ENCODE data around the gene ATP10A. TPM values are rescaled to one million over a fixed set of nuclear protein-coding genes. Genes with fewer than 3 reads are reported as not detected.
"Not testable (repeated sequence)": the region's sequence is repeated elsewhere in the genome, so short reads cannot be mapped to it uniquely, and the experiment has no call there.

The ATP10A gene
- total RNA-seq, 1 donor from 2014 or later: 60.2 TPM

DNA sequence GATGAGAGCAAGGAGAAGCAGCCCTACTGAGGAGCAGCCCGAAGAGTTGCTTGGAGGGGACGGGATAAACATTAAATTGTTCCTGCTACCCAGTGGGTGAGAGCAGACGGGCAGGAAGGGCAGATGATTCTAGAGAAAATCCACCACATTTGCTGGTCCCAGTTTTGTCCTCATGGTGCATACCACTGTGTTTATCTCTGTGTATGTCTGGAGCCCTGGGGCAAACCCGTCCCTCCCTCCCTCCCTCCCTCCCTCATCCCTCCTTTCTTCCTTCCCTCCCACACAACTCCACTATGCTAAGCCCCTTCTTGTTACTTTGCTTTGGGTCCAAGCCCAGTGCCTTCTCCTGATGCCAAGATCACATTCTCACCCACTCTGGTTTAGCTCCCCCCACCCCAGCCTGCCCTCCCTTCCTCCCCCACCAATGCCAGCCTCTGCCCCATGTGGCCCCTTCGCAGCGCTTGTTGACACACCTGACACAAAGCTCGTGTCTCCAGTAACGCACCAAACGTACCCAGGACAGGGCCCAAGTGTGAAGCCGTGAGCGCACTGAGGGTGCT lies 194.8 kb downstream of the ATP10A start:
- intact Hi-C loops (cut with micrococcal nuclease): no loop called here

DNA sequence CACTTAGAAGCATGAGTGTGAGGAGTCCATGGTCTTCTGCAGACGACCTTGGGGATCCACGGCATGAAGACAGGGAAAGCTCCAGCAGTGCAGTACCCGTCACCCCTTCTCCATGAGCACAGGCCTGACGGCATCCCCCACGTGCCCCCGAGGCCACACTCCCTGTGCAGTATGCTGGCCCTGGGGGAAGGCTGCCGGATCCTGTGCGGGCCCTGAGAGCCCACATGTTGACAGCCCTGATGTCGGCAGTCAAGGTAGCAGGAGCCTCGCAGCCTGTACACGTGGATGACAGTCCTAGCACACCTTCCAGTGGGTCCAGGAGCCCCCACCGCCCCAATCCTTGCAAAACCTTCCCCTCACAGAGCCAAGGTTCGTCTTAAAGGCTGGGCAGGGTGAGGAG lies 195.3 kb downstream of the ATP10A start:
- intact Hi-C loops (cut with micrococcal nuclease): no loop called here

DNA sequence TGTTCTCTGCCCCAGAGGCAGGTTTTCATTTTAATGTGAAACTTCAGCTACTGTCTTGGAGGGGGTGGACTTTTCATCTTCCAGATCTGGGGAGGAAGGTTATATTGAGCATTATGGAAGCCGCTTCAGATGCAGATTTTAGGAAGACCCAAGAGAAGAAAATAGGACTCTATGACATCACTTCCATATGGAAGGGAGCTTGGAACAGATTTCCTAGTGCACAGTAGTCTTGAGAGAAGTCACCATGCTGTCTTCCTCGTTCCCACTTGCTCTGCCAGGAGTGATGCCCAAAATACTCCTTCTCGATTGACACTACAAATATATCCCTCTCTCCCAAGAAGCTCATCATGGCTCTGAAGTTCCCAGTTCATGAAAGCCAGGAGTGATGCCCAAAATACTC lies 197.2 kb downstream of the ATP10A start:
- intact Hi-C loops (cut with micrococcal nuclease): no loop called here

DNA sequence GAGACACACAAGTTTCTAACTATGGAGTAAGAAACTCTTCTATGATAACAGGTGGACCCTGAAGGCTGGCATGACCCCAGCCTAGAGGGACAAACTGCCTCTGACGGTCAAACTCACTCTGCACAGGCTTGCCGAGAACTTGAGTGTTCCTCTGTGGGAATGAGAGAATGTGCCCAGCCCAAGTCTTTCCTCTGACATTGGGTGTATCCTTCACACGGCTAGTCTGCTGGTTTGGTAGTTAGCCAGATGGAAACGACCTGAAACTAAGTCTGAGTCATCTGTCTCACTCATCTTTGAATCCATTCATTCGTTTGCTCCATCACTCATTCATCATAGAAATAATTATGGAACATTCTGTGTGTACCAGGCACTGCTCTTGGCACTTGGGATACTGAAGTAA lies 198.4 kb downstream of the ATP10A start:
- intact Hi-C loops (cut with micrococcal nuclease): no loop called here

DNA sequence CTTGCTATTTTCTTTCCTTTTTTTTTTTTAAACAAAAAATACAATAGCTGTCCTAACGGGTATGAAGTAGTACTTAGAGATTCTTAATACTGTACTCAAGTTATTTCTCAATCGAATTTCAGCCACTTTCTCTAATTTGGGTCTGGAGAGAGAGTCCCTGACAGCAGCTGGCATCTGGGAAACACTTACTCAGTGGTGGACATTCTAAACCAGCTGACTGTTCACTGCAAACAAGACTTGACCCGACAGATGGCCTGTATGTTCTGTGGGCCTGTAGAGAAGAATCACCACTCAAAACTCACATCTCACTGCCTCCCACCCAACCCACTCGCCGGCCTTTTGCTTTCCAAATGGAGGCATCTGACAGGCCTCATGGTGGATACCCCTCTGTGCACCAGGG lies 199.6 kb downstream of the ATP10A start:
- intact Hi-C loops (cut with micrococcal nuclease): no loop called here

DNA sequence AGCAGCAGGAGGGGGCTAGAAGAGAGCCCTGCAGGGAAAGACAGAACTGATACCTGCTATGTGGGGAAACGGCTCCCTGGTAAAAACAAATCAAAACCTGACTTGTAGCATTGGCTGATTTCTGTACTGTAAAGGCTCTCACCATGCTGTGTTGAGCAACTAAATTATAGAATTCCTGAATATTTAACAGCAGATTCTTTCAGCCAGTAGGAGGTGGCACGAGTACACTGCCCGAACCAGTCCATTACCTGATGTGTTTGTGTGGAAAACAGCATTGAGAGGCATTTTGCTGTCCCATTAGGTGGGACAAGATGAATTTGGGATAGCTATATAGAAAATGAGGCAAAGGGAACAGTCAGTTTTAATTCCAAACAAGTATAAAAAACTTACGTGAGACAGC lies 201.2 kb downstream of the ATP10A start:
- intact Hi-C loops (cut with micrococcal nuclease): no loop called here

DNA sequence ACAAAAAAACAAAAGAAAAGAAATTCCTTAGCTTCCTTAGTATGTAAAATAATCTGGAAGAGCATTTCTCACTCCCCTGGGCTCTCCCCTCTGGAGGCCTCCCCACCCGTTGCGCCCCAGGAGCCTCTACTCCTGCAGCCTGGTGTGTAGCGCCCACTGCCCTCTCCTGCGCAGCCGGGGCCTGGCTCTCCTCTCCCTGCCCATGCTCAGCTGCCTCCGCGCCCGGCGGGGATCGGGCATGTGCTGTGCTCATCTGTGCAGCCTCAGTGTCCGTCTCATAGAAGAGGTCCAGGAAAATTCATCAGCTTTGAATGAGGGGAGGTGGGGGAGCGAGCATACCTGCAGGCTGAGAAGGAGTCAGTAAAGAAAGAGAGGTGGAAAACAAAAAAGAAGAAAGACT lies 203.9 kb downstream of the ATP10A start:
- intact Hi-C loops (cut with micrococcal nuclease): no loop called here

DNA sequence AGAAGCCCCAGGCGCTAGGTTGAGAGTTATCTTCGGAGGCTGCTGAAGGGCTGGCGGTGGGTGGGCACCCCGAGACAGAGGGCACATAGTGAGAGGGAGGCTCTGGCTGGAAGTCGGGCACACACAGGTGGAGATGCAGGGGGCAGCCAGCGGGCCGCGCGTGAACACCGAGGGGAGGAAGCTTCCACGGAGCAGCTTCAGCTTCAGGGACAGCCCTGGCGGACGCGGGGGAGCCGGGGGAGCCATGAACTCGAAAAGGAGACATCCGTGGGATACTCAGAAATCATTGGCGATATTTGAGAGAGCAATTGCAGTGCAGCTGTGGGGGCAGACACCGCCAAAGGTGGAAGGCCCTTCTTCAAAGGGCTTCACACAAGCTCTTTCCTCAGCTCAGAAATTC lies 204.6 kb downstream of the ATP10A start:
- intact Hi-C loops (cut with micrococcal nuclease): no loop called here

DNA sequence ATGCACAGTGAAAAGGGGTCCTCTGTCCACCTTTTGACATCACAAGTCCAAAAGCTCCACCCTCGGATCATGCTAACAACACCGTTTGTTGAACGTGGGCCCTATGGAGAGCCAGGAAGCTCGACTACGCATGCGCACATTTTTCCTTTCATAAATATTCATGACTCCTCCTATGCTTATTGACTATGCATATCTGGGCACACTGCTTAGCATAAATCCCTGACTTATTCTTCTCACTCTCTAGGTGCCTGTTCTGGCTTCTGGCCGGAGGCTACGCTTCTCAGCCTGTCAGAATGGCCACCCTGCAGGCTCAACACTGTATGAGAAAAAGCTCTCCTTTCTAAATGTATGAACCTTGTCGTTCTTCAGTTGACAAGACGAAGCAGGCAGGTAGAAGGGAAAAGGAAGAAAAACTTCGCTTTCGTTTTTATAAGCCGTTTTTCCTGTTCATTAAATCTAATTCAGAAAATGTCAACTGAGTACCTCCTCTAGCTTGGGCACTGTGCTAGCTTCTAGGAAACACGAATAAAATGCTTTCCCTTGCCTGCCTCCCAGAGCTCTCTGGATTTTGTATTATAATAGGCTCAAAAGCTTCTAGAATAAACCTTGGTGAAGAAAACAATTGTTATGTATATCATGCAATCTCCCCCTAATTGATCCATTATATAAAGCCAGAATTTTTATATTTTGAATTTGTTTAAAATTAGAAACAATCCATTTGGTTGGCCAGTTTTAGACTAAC lies 207.7 kb downstream of the ATP10A start:
- intact Hi-C loops (cut with micrococcal nuclease): no loop called here

DNA sequence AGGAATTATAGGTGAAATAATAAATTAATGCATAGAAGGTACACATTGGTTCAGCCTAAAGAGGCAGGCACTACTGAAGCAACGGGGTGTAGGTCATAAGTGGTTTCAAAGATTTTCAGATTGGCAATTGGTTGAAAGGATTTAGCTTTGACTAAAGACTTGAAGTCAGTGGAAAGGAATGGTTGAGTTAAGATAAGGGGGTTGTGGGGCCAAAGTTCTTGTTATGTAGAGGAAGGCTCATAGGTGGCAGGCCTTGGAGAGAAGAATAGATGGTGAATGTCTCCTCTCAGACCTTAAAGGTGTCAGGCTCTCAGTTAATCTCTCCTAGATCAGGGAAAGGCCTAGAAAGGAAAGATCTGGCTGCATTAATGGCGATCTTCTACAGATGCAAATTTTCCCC lies 209.8 kb downstream of the ATP10A start:
- intact Hi-C loops (cut with micrococcal nuclease): no loop called here

DNA sequence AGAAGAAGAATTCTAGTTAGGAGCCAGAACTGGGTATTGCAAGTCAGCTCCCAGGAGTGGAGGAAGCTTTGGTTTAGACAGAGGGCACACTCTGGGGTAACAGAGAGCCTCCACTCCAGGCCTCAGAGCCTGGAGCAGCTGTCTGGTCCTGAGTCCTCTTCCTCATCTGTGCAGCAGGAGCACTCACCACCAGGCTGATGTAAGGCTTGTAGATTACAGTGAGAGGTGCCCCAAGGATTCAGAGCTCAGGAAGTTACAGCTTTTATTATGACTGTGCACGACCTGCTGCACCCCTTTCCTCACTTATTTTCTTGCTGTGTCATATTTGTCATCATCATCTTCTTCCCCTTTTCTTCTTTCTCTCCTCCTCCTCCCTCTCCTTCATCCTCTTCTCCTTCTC lies 210.4 kb downstream of the ATP10A start:
- intact Hi-C loops (cut with micrococcal nuclease): no loop called here

DNA sequence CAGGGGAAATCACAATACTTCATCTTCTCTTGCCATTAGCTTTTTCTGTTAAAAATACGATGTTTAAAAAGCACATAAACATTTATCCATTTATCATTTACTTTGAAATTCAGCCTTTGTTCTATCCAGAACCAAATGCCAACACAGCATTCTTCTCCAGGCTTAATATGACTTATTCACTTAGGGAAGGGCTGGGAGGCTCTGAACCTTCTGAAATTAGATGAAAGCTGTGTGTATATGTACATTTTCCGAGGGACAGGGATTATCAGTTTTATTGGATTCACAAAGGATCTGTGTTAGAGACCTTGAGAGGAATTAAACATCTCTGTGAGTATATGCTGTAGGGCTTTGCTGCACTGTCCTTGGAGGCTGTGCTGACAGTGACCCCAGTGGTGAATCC lies 213.7 kb downstream of the ATP10A start:
- intact Hi-C loops (cut with micrococcal nuclease): no loop called here

DNA sequence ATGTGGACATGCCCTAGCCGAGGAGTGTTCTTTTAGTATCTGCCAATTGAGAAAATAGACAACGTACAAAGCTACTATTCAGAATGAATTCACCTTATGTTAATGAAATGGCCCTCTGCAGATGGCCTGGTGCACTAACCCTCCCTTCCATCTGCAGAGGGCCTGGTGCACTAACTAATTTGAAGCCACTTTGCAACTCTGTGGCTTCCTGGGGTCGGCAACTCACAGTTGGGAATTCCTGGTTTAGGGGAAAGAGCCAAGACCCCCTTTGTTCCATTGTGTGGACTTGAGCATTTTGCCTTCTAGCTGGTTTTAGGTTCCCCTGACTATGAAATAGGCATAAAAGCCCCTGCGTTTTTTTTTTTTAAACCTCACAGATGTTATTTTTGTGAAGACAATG lies 220.0 kb downstream of the ATP10A start:
- intact Hi-C loops (cut with micrococcal nuclease): no loop called here

DNA sequence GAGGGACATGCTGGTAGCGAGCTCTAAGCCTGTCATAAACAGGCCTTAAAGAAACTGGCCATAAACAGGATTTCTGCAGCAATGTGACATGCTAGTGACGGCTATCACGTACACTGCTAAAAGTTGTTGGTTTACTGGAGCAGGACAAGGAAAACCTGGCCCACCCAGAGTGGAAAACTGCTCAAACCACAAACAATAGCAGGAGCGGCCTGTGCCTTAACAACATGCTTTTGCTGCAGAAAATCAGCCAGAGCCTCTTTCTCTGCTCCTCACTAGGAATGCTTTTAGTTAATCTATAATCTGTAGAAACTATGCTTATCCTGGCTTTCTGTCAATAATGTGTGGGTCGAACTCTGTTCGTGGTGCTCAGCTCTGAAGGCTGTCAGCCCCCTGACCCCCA lies 221.4 kb downstream of the ATP10A start:
- intact Hi-C loops (cut with micrococcal nuclease): no loop called here

DNA sequence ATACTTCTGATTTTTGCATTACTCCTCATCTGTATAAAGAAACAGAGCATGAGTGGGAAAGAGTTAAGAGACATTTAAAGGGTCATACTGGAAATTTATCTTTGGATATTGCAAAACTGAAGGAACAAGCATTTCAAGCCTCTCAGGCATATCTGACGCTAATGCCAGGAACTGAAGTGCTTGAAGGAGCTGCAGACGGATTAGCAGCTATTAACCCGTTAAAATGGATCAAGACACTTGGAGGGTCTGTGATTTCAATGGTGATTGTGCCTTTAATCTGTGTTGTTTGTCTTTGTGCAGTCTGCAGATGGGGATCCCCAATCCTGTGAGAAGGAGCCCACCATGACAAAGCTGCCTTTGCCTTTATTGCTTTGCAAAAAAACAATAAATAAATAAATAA lies 221.8 kb downstream of the ATP10A start:
- intact Hi-C loops (cut with micrococcal nuclease): no loop called here

DNA sequence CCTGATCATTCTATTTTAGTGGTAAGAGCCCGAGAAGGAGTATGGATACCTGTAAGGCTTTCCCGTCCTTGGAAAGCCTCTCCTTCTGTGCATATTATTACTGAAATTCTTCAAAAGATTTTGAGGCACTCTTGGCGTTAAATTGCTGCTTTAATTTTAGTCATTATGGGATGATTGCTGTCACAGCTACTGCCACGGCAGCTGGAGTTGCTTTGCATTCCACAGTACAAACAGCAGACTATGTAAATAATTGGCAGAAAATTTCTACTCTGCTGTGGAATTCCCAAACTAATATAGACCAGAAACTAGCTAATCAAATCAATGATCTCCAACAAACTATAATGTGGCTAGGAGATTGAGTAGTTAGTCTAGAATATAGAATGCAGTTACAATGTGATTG lies 222.2 kb downstream of the ATP10A start:
- intact Hi-C loops (cut with micrococcal nuclease): not testable (repeated sequence)

DNA sequence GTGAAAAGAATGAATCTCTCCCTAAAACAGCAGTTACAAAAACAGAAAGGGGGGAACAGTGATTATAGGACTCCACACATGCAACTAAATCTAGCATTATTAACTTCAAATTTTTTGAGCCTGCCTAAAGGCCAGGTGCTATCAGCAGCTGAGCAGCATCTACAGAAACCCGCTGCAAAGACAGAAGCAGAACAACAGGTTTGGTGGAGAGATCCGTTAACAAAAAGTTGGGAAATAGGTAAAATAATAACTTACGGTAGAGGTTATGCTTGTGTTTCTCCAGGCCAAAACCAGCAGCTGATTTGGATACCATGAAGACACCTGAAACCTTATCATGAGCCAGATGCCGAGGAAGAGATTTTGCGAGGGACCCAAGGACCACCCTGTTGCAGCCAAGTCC lies 222.7 kb downstream of the ATP10A start:
- intact Hi-C loops (cut with micrococcal nuclease): no loop called here

DNA sequence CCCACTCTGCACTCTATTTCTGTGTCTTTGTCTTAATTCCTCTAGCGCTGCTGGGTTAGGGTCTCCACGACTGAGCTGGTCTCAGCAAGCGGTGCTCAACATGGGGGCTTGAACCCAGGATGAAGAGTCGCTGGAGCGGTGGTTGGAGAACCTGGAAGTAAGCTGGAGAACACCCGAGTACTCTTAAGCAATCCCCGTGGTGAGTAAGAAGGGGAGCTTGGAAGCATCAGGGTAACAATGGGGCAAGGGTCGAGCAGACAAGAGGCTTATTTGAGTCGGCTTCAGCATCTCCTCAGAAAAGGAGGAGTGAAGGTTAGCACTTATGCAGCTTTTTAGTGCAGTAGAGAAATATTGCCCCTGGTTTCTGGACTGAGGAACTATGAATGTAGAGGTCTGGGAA lies 226.6 kb downstream of the ATP10A start:
- intact Hi-C loops (cut with micrococcal nuclease): not testable (repeated sequence)

DNA sequence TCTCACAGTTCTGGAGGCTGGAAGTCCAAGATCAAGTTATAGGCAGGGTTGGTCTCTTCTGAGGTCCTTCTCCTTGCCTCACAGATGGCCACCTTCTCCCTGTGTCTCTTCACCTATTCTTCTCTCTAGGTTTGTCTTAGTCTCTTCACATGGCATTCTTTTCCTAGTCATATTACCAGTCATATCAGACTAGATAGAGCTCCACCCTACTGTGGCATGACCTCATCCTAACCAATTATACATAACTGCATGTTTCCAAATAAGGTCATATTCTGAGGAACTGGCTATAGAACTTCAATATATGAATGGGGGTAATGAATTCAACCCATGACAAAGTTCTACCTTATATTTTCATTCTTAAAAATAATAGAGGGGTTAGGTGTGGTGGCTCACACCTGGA lies 227.9 kb downstream of the ATP10A start:
- intact Hi-C loops (cut with micrococcal nuclease): no loop called here

DNA sequence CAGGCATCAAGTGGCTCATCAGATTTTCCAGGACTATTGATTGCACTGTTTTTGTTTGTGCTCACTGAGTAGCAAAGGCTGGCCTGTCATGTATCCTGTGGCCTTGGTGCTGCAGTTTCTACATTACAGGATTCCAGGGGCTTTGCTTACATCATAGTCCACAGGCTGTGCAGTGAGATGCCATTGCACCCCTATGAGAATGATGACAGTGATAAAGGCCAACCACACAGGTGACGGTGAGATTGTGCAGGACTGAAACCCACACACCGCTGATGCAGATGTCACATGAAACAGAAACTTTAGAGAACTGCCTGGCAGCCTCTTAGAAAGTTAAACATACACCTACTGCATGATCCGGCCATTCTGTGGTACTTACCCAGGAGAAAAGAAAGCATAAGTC lies 229.3 kb downstream of the ATP10A start:
- intact Hi-C loops (cut with micrococcal nuclease): no loop called here

DNA sequence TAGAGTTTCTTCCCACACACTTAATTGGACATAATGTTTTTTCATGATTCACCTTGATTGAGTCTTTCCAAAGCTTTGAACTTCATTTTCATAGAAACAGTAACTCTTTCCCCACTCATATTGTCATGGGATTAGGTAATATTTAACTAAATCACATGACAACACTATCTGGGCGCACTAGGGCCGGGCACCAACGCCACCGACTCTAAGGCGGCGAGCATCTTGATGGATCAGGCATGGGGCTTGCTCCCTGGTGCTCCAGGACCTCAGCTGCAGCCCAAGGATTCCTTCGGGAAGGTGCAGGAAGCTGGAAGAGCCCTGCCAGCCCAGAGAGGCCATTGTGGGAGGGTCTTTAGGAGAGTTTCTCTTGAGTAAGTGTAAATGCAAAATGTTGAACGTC lies 231.2 kb downstream of the ATP10A start:
- intact Hi-C loops (cut with micrococcal nuclease): no loop called here

Measured in T-helper 1 cell treated with Interleukin-12 subunit alpha and Interleukin-12 subunit beta and Interleukin-4 antibody, amounts not matched to agents 30 ng/mL and 1 ng/mL, for 36 hours (primary cell).